Pons (tissue), 1 donor: Measurements from ENCODE around the gene SEPTIN2.
A peak's percentile ranks its signal among the peaks of the same experiment; 100 is the strongest.
"Not testable (repeated sequence)": the region's sequence is repeated elsewhere in the genome, so short reads cannot be mapped to it uniquely, and the experiment has no call there.

Experiments
- DNase-seq: peaks from one replicate; pipeline ENCODE4 v3.0.0-alpha.2; 2016; ENCODE audit warnings: low spot score

SEPTIN2 gene

DNA sequence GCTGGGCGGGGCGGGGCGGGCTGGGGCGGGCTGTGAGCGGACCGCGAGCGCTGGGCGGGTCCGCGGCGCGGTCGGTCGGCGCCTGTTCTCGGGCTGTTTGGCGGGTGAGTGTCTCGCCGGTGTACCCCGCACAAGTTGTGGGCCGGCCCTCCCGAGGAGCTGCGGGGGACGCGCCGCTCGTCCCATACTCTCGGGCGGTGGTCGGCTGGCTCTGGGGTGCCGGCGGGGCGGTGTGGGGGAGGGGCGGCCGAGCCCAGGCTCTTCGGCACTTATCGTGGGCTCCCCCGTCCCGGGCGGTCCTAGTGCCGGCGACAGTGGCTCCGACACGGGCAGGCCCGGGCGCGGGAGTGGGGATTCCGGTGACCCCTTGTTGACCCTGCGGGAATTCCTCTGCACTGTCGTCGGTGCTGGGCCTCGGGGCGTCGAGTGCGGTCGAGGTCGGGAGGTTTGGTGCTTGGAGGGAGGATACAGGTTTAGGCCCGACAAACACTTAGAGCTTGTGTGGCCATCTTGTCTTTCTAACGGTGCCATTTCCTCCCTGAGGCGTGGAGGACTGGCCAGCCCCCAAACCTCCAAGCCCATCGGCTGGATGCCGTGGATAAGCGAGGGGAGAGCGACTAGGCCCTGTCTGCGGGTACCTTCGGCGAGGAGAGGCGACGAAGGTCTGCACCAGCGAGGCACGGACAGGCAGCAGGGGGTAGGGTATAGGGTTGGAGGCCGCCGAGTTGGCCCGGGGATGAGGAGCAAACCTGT is at the start of gene SEPTIN2:
Gene SEPTIN2 (plus strand): TSS at position 47 of the 753 bp plus-strand sequence. CDS start 8,308 bp downstream, outside the sequence.
- DNase-seq, result peak; percentile 52

DNA sequence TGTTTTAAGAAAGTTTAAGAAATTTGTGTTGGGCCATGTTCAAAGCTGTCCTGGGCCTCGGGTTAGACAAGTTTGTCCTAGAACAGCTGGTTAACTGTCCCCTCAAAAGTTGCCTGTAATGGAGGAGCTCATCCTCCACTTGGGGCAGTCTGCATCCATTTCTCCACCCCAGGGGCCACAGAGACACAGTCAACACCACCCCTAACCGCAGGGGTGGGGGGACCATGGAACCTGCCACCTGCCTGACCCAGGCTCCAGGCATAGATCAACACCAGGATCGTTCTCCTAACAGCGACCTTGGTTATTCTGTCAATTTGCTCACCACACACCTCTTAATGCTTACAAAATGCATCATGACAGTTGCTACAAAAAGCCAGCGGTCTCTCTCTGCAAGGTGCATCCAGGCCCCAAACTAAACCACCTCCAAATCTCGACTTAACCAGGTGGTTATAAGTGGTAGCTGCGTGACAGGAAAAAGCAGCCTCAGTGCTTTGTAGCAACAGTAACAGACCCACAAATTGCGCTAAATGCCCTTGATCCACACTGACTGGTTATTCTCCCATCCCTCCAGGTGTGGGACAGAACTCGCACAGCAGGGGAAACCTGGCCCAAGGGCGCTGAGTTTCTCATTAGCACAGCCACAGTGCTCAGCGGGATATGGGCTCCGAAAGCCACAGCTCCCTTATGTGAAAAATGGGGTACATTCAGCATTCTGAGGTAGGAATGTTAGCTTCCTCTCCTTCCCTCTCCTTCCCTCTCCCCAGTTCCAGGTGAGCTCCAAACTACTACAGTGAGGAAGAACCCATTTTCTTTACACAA is 48.3 kb upstream of the SEPTIN2 start:
- no peak for DNase-seq

DNA sequence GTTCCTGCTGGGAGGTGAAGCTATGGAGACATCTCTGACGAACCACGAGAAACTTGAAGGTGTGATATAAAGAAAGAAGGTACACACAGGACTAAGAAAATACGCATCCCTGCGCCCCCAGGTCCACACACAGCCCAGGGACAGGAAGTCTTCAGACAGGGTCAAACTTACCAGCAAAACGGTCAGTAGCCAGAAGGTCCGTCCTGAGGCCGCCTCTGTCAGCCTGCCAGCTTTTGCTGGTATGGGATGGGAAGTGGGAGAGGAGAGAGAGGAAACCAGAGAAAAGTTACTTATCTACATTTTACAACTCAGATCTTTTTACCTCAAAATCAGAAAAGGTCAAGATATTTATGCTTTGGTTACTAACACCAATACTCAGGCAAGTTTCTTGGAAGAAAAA is 47.4 kb upstream of the SEPTIN2 start:
- DNase-seq, result no peak

DNA sequence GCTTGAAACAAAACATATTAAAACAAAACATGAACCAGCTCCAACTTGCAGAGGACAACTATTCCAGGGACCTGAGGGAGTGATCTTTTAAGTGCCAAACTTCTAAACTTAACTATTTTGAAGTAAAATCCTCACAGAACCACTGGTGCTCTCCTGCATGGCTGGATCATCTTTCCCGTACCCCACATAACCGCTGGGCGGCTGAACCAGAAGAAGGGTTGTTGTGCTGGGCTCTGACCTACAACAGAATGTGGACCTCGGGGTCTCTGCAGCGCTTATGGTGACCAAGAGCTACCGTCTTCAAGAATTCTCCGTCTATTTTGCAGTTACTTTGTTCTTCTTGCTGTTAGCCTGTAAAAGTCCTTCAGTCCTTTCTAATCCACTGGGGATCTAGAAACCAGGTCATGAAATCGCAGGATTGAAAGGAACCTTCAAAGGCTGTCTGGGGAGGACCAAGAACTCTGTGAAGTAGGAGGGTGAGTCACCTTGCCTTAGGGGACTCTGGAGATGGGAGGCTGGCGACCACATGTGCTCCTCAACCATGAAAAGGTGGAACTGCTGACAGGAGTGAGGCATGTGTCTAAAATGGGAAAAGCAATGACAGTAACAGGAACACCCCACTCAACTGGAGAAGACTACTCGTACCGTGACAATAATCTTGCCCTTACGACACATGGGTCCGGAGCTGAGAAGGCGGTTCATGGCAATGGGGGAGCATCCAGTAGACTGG is 46.8 kb upstream of the SEPTIN2 start:
- DNase-seq, result no peak

- DNase-seq, result no peak
Measured at GRCh38 chr2:241269707-241270520, 45.8 kb upstream of the SEPTIN2 start.

- no peak for DNase-seq
Measured at GRCh38 chr2:241270531-241270930, 45.2 kb upstream of the SEPTIN2 start.

GRCh38 chr2:241271706-241272302 is 43.9 kb upstream of the SEPTIN2 start:
- peak; percentile 73 for DNase-seq

DNA sequence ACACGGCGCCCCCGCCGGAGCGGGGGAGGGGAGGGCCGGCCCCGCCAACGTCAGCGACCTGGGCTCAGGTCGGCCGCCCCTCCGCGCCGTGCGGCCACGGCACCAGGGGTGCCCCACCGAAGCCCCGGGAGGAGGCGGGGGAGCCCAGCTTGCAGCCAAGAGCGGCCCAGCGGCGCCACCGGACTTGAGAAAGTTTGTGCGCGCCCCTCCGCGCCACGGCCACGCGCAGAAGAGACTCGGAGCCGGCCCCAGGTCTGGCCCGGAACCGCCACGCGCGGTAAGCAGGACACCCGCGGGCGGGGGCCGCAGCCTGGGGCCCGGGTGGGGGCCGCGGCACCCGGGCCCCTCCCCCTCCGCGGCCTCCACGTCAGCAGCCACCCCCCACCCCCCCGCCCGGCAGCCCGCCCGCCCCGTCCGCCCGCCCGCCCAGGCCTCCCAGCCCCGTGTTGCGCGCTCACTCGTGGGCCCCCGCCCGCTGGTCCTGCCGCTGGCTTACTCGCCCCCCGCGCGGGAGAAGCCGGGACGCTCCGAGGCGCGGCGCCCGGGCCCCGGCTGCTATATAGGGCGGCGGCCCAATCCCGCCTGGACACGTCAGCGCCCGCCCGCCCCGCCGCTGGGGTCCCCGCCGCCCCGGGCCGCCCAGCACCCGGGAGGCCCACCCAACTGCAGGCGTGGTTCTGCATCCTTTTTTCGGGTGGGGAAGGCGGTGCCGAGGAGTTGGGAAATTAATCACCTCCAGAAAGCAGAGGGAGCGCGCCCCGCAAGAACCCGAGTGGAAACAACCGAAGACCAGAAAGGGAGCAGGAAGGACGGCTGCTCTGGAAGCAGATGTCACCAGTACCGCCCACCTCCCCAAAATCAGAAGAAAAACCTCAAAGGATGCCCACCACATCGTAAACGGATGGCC is 43.2 kb upstream of the SEPTIN2 start:
- DNase-seq, result peak; percentile 22

- DNase-seq, result no peak
Measured at GRCh38 chr2:241273210-241274020, 42.3 kb upstream of the SEPTIN2 start.

DNA sequence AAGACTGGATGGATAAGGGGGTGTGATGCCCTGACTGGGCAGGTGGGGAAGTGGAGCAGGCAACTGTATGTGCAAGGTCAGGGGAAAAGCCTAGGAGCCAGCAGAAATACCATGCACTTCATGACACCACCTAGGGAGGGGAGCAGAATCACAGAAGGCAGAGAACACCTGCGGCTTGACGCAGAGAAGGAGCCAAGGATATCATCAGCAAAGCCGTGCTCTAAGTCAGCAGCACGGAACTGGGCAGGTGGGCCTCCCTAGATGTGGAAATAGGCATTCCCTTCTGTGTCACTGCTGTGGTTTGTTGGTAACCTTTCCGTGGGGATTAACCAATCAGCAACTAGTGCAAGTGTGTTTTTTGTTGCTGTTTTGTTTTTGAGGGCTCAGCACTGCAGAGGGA is 41.6 kb upstream of the SEPTIN2 start:
- no peak for DNase-seq

GRCh38 chr2:241275504-241275903 is 40.2 kb upstream of the SEPTIN2 start:
- DNase-seq, result no peak

GRCh38 chr2:241275910-241276309 is 39.8 kb upstream of the SEPTIN2 start:
- no peak for DNase-seq

GRCh38 chr2:241278306-241278705 is 37.4 kb upstream of the SEPTIN2 start:
- not testable (repeated sequence) for DNase-seq

- DNase-seq, result no peak
Measured at GRCh38 chr2:241279413-241279812, 36.3 kb upstream of the SEPTIN2 start.

DNA sequence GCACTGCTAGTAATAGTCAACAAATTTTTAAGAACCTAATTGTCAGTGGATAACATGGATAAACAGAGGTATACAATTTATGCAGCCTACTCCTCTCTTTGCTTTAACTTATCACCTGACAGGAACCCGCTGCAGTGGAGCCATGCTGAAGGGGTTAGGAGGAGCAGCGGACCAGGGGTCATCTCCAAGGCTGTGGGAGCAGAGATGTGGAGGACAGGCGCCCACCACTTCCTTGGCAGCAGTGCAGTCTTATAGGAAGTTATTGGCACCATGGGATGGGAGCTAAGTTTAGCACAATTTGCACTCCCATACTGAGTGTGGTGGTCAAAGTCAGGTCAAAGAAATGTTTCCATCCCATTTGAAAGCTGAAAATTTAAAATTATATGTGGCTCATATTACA is 35.9 kb upstream of the SEPTIN2 start:
- no peak for DNase-seq

DNA sequence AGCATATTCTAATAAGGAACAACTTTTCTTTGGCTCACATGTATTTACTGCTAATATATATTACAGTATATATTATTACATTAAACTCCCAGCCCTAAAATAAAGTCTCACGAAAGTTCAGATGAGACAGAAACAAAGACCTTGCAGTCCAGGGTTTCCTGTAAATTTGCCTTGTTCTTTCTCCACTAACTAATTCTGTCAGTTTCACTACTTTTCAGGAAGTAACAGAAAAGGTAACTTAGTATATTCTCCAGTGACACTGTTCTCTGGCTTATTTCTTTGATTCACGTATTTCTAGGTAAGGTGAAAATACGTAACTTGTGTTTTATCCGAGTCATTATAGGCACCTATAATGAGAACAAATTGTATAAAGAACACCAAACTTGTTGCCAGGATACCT is 35.4 kb upstream of the SEPTIN2 start:
- no peak for DNase-seq

DNA sequence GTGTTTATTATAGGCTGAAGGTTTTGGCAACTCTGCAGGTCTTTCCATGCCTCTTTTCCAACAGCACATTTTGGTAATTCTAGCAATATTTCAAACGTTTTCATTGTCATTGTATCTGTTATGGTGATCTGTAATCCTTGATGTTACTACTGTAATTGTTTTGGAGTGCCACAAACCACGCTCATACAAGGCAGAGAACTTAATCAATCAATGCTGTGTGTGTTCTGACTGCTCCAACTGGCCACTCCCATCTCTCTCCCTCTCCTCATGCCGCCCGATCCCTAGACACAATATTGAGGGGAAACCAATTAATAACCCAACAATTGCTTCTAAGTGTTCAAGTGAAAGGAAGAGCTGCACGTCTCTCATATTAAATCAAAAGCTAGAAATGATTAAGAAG is 33.2 kb upstream of the SEPTIN2 start:
- DNase-seq, result peak; percentile 28

- no peak for DNase-seq
Measured at GRCh38 chr2:241285596-241285995, 30.1 kb upstream of the SEPTIN2 start.

GRCh38 chr2:241286348-241287090 is 29.2 kb upstream of the SEPTIN2 start:
- no peak for DNase-seq
